ENCODE measurements around the gene PCARE.

The PCARE gene

GRCh38 chr2:29074411-29074810, at the start of gene PCARE:
TSS of gene PCARE (minus strand) at chr2:29074523. CDS start at chr2:29074261, 262 bp downstream.
- Mint-ChIP-seq H3K27me3 (no peaks in the 10 kb centered on the region), H3K27ac (no peak within 1 kb of the TSS), H3K4me3 (no peak within 1 kb of the TSS), H3K4me1 (ENCODE audit: low read depth) (peaks cover 9% of the 10 kb centered on the region), H3K36me3 (ENCODE audit: low read depth) (no peaks in the 10 kb centered on the region), H3K9me3 (peaks cover 6% of the 10 kb centered on the region)
- intact Hi-C loops (cut with micrococcal nuclease): no loop called here

GRCh38 chr2:29123617-29124349, 49.5 kb upstream of the PCARE start:
- H3K36me3 Mint-ChIP-seq (ENCODE audit: low read depth): peaks cover 54% of the 10 kb centered on the region
- no peaks in the 10 kb centered on the region for H3K27me3 Mint-ChIP-seq
- H3K9me3 Mint-ChIP-seq: peaks cover 23% of the 10 kb centered on the region
- H3K4me1 Mint-ChIP-seq (ENCODE audit: low read depth): peaks cover 9% of the 10 kb centered on the region
- no peak overlapping the region for H3K27ac Mint-ChIP-seq
- intact Hi-C loops (cut with micrococcal nuclease): no loop called here
- no peak overlapping the region for H3K4me3 Mint-ChIP-seq

GRCh38 chr2:29120846-29121245, 46.5 kb upstream of the PCARE start:
- peaks cover 46% of the 10 kb centered on the region for H3K36me3 Mint-ChIP-seq (ENCODE audit: low read depth)
- intact Hi-C loops (cut with micrococcal nuclease): no loop called here
- peaks cover 23% of the 10 kb centered on the region for H3K4me1 Mint-ChIP-seq (ENCODE audit: low read depth)
- peaks cover 23% of the 10 kb centered on the region for H3K9me3 Mint-ChIP-seq
- H3K27ac Mint-ChIP-seq: no peak overlapping the region
- H3K4me3 Mint-ChIP-seq: no peak overlapping the region
- no peaks in the 10 kb centered on the region for H3K27me3 Mint-ChIP-seq

- Mint-ChIP-seq H3K4me3 (no peak overlapping the region), H3K36me3 (ENCODE audit: low read depth) (peaks cover 30% of the 10 kb centered on the region), H3K27me3 (no peaks in the 10 kb centered on the region), H3K27ac (no peak overlapping the region), H3K4me1 (ENCODE audit: low read depth) (peaks cover 28% of the 10 kb centered on the region), H3K9me3 (peaks cover 15% of the 10 kb centered on the region)
- intact Hi-C loops (cut with micrococcal nuclease): loop anchor here (5.0 kb wide), 1 partner anchor 117 kb away; no protein-coding TSS in a partner anchor
Measured at GRCh38 chr2:29119211-29119610, 44.9 kb upstream of the PCARE start.

- peaks cover under 1% of the 10 kb centered on the region for H3K9me3 Mint-ChIP-seq
- peaks cover 43% of the 10 kb centered on the region for H3K4me1 Mint-ChIP-seq (ENCODE audit: low read depth)
- peaks cover 15% of the 10 kb centered on the region for H3K36me3 Mint-ChIP-seq (ENCODE audit: low read depth)
- no peak overlapping the region for H3K27ac Mint-ChIP-seq
- no peak overlapping the region for H3K4me3 Mint-ChIP-seq
- no peaks in the 10 kb centered on the region for H3K27me3 Mint-ChIP-seq
- intact Hi-C loops (cut with micrococcal nuclease): loop anchor here (5.0 kb wide), 1 partner anchor 115 kb away; no protein-coding TSS in a partner anchor
Measured at GRCh38 chr2:29117636-29118303, 43.4 kb upstream of the PCARE start.

GRCh38 chr2:29115797-29116781, 41.8 kb upstream of the PCARE start:
- Mint-ChIP-seq H3K27me3 (no peaks in the 10 kb centered on the region), H3K27ac (peak overlapping the region; percentile 87), H3K36me3 (ENCODE audit: low read depth) (no peaks in the 10 kb centered on the region), H3K9me3 (no peaks in the 10 kb centered on the region), H3K4me3 (peak overlapping the region; percentile 77), H3K4me1 (ENCODE audit: low read depth) (peaks cover 45% of the 10 kb centered on the region)
- intact Hi-C loops (cut with micrococcal nuclease): loop anchor here (5.0 kb wide), 1 partner anchor 114 kb away; no protein-coding TSS in a partner anchor

- Mint-ChIP-seq H3K36me3 (ENCODE audit: low read depth) (no peaks in the 10 kb centered on the region), H3K4me3 (peak within 1 kb of the TSS; percentile 84)
- intact Hi-C loops (cut with micrococcal nuclease): loop anchor here (5.0 kb wide), 1 partner anchor 113 kb away; no protein-coding TSS in a partner anchor
Measured at GRCh38 chr2:29114946-29115609, 40.8 kb upstream of the PCARE start, which contains the start of gene CLIP4. TSS of gene CLIP4 (plus strand) at chr2:29115415. CDS start at chr2:29121389, 5,974 bp downstream.

GRCh38 chr2:29114586-29114945, 40.2 kb upstream of the PCARE start:
- Mint-ChIP-seq H3K36me3 (ENCODE audit: low read depth) (no peaks in the 10 kb centered on the region), H3K9me3 (no peaks in the 10 kb centered on the region), H3K27ac (peak overlapping the region; percentile 93), H3K4me3 (peak overlapping the region; percentile 84), H3K27me3 (no peaks in the 10 kb centered on the region), H3K4me1 (ENCODE audit: low read depth) (peaks cover 45% of the 10 kb centered on the region)
- intact Hi-C loops (cut with micrococcal nuclease): no loop called here

More at GRCh38 chr2:29114946-29115609, 40.8 kb upstream of the PCARE start, which contains the start of gene CLIP4:
- H3K9me3 Mint-ChIP-seq: no peaks in the 10 kb centered on the region
- H3K27ac Mint-ChIP-seq: peak within 1 kb of the TSS; percentile 93
- H3K27me3 Mint-ChIP-seq: no peaks in the 10 kb centered on the region
- H3K4me1 Mint-ChIP-seq (ENCODE audit: low read depth): peaks cover 45% of the 10 kb centered on the region

GRCh38 chr2:29113891-29114321, 39.6 kb upstream of the PCARE start:
- H3K9me3 Mint-ChIP-seq: no peaks in the 10 kb centered on the region
- peak overlapping the region; percentile 84 for H3K4me3 Mint-ChIP-seq
- H3K4me1 Mint-ChIP-seq (ENCODE audit: low read depth): peaks cover 45% of the 10 kb centered on the region
- peak overlapping the region; percentile 93 for H3K27ac Mint-ChIP-seq
- H3K36me3 Mint-ChIP-seq (ENCODE audit: low read depth): no peaks in the 10 kb centered on the region
- H3K27me3 Mint-ChIP-seq: no peaks in the 10 kb centered on the region
- intact Hi-C loops (cut with micrococcal nuclease): no loop called here

GRCh38 chr2:29113027-29113686, 38.8 kb upstream of the PCARE start:
- Mint-ChIP-seq H3K4me1 (ENCODE audit: low read depth) (peaks cover 45% of the 10 kb centered on the region), H3K27ac (peak overlapping the region; percentile 93), H3K9me3 (no peaks in the 10 kb centered on the region), H3K27me3 (no peaks in the 10 kb centered on the region), H3K4me3 (no peak overlapping the region), H3K36me3 (ENCODE audit: low read depth) (no peaks in the 10 kb centered on the region)
- intact Hi-C loops (cut with micrococcal nuclease): no loop called here

- H3K4me3 Mint-ChIP-seq: no peak overlapping the region
- peak overlapping the region; percentile 93 for H3K27ac Mint-ChIP-seq
- peaks cover 40% of the 10 kb centered on the region for H3K4me1 Mint-ChIP-seq (ENCODE audit: low read depth)
- H3K36me3 Mint-ChIP-seq (ENCODE audit: low read depth): no peaks in the 10 kb centered on the region
- intact Hi-C loops (cut with micrococcal nuclease): no loop called here
- H3K27me3 Mint-ChIP-seq: no peaks in the 10 kb centered on the region
- no peaks in the 10 kb centered on the region for H3K9me3 Mint-ChIP-seq
Measured at GRCh38 chr2:29112379-29112778, 38.1 kb upstream of the PCARE start.

GRCh38 chr2:29110916-29111535, 36.7 kb upstream of the PCARE start:
- no peak overlapping the region for H3K27ac Mint-ChIP-seq
- intact Hi-C loops (cut with micrococcal nuclease): no loop called here
- H3K4me3 Mint-ChIP-seq: no peak overlapping the region
- no peaks in the 10 kb centered on the region for H3K36me3 Mint-ChIP-seq (ENCODE audit: low read depth)
- no peaks in the 10 kb centered on the region for H3K9me3 Mint-ChIP-seq
- peaks cover 26% of the 10 kb centered on the region for H3K4me1 Mint-ChIP-seq (ENCODE audit: low read depth)
- H3K27me3 Mint-ChIP-seq: no peaks in the 10 kb centered on the region

Measured in dendritic cell treated with granulocyte-macrophage colony-stimulating factor and Interleukin-4, amounts not matched to agents 40 ng/mL and 50 ng/mL, for 4 days (primary cell).